GM12878 (cell line): Measurements from ENCODE around the gene WDR91. TPM values are rescaled to one million over a fixed set of nuclear protein-coding genes. Genes with fewer than 3 reads are reported as not detected.

ENCODE experiments used
- ATAC-seq: fragments of 200-7000 bp; cut with Tn5 transposase; 3 replicates; pipeline ENCODE4 v1.9.1; 2020; ENCODE audit warnings: mild to moderate bottlenecking, moderate library complexity
- BruUV-seq: library from RNA; stranded (reverse); fragments of 400-500 nt; replicated peaks from 2 replicates; lab custom pipeline; 2021; lab: Mats Ljungman, UMichigan
- CTCF ChIA-PET: fragments of 300-600 bp; sonication (Branson Sonifier 250); formaldehyde crosslinking; extraction: SDS; loops from one replicate; lab custom pipeline; 2021; ENCODE audit warnings: inconsistent platforms; lab: Yijun Ruan, JAX
- POLR2A ChIA-PET: fragments of 350-600 bp; formaldehyde crosslinking; extraction: SDS; loops from one replicate; lab custom pipeline; 2021; ENCODE audit warnings: inconsistent platforms; lab: Charles Lee
- RAD21 ChIA-PET: fragments of 300-600 bp; sonication (Branson Sonifier 250); formaldehyde crosslinking; loops from one replicate; lab custom pipeline; 2023; ENCODE audit warnings: antibody characterized with exemption; ENCODE audit not compliant: unreplicated experiment; lab: Charles Lee
- SMC1A ChIA-PET: fragments of 300-600 bp; sonication (Branson Sonifier 250); formaldehyde crosslinking; loops from one replicate; lab custom pipeline; 2023; ENCODE audit not compliant: unreplicated experiment, uncharacterized antibody; lab: Charles Lee
- DNase-seq: peaks from one replicate; pipeline ENCODE4 v3.0.0-alpha.2; 2011; ENCODE audit warnings: low read depth, low spot score
- FAIRE-seq: peaks from 3 replicates; lab custom pipeline; 2011; peaks lifted over from hg19 to GRCh38; lab: Jason Lieb, UNC
- H2AFZ ChIP-seq: 2 replicates; pipeline ENCODE4 v1.6.0; 2011; ENCODE audit warnings: low read depth, low read length, control low read depth; ENCODE audit not compliant: control insufficient read depth
- H3K27ac ChIP-seq: 2 replicates; pipeline ENCODE4 v1.5.1; 2011; ENCODE audit warnings: control low read depth; ENCODE audit not compliant: control insufficient read depth, insufficient read depth
- H3K27me3 ChIP-seq, 2 experiments: replicated peaks in 1 of 2; 2 replicates each; pipeline versions ENCODE4 v1.6.0 to v1.6.1; 2011; ENCODE audit warnings: low read length in 1 of 2; ENCODE audit not compliant: control insufficient read depth in 2 of 2, insufficient read depth in 2 of 2
- H3K36me3 ChIP-seq, 2 experiments: 2 replicates each; pipeline ENCODE4 v1.5.1; 2011; ENCODE audit warnings: low read length in 1 of 2; ENCODE audit not compliant: control insufficient read depth in 2 of 2, insufficient read depth in 2 of 2
- H3K4me1 ChIP-seq: 2 replicates; pipeline ENCODE4 v1.6.1; 2011; ENCODE audit warnings: mild to moderate bottlenecking, low read length, moderate library complexity, mixed read lengths; ENCODE audit not compliant: control insufficient read depth, insufficient read depth
- H3K4me2 ChIP-seq: 2 replicates; pipeline ENCODE4 v1.6.0; 2011; ENCODE audit warnings: control low read depth; ENCODE audit not compliant: control insufficient read depth, insufficient read depth
- H3K4me3 ChIP-seq: fragments of 200-600 bp; sonication (generic); 2 replicates; pipeline ENCODE4 v1.5.1; 2016
- H3K79me2 ChIP-seq: 2 replicates; pipeline ENCODE4 v1.6.0; 2011; ENCODE audit warnings: low read length; ENCODE audit not compliant: control insufficient read depth, insufficient read depth
- H3K9ac ChIP-seq: 2 replicates; pipeline ENCODE4 v1.8.0; 2011; ENCODE audit warnings: low read length, control low read depth, mixed read lengths; ENCODE audit not compliant: control insufficient read depth, insufficient read depth
- H3K9me3 ChIP-seq: replicated peaks from 3 replicates; pipeline ENCODE4 v1.5.1; 2011; ENCODE audit warnings: mild to moderate bottlenecking, low read length; ENCODE audit not compliant: control insufficient read depth, insufficient read depth
- H4K20me1 ChIP-seq: 2 replicates; pipeline ENCODE4 v1.6.0; 2011; ENCODE audit not compliant: control insufficient read depth, insufficient read depth
- BHLHE40 ChIP-seq, 2 experiments: fragments of 450-650 bp in 1 of 2; IDR thresholded peaks; 2 replicates each; pipeline ENCODE4 v1.6.1; 2011 to 2017; ENCODE audit warnings: low read depth in 2 of 2, borderline replicate concordance in 1 of 2, improper control_type of control experiment in 1 of 2, low read length in 1 of 2, mild to moderate bottlenecking in 1 of 2
- CREB1 ChIP-seq: IDR thresholded peaks from 2 replicates; pipeline ENCODE4 v1.6.1; 2012; ENCODE audit warnings: low read depth, mild to moderate bottlenecking, inconsistent platforms
- whole genome bisulfite sequencing: methylation state at CpG from one replicate; pipeline ENCODE4 v1.1.6; 2016; ENCODE audit warnings: low lambda C conversion rate; ENCODE audit not compliant: insufficient replicate concordance, insufficient coverage; ENCODE audit errors: missing lambda C conversion rate; 5-methylcytosine and 5-hydroxymethylcytosine counted together
- in situ Hi-C: fragments of 300-500 bp; cut with MboI; formaldehyde crosslinking; loops from 9 replicates; pipeline ENCODE4 v1.14.3; 2018; ENCODE audit warnings: mixed read lengths
- intact Hi-C: fragments of 100-400 bp; cut with micrococcal nuclease; formaldehyde crosslinking; loops from one replicate; pipeline ENCODE4 v1.14.2; 2022; ENCODE audit not compliant: unreplicated experiment
- polyA plus RNA-seq, 11 experiments: library from polyadenylated mRNA; depleted of rRNA in 4 of 11; unstranded in 6 of 11; stranded (reverse) in 5 of 11; fragments of >200 nt; fragmentation: Nextera tagmentation in 4 of 11; fragmentation: Illumina TruSeq in 1 of 11; extraction: Ambion mirVana in 4 of 11; extraction: Trizol in 1 of 11; gene quantifications; 1 replicate in 1 of 11; 2 replicates in 10 of 11; pipeline versions ENCODE4 v1.2.1 to v1.2.3, GENCODE V29; 2011 to 2016; ENCODE audit warnings: inconsistent platforms in 2 of 11, missing spikeins in 2 of 11, low read depth in 1 of 11
- total RNA-seq, 4 experiments: library from RNA; depleted of rRNA in 3 of 4; stranded (reverse); fragments of >200 nt in 3 of 4; fragmentation: Illumina TruSeq in 1 of 4; extraction: Trizol in 1 of 4; gene quantifications; 2 replicates each; pipeline versions ENCODE4 v1.2.1 to v1.2.3, GENCODE V29; 2013 to 2021
- TF ChIP-seq, protein P1 (sequence below): fragments of 450-650 bp; IDR thresholded peaks from 2 replicates; pipeline ENCODE4 v1.6.1; 2018; ENCODE audit warnings: mild to moderate bottlenecking, low read depth, moderate library complexity; ENCODE audit not compliant: partially characterized antibody
- TF ChIP-seq, protein P2 (sequence below): IDR thresholded peaks from 2 replicates; pipeline ENCODE4 v1.6.1; 2012; ENCODE audit warnings: low read depth, low read length, improper control_type of control experiment
- TF ChIP-seq, protein P3 (sequence below): IDR thresholded peaks from 2 replicates; pipeline ENCODE4 v1.6.1; 2011; ENCODE audit warnings: borderline replicate concordance, low read depth, mild to moderate bottlenecking, moderate library complexity, low read length; ENCODE audit not compliant: insufficient read depth, poor library complexity, severe bottlenecking

WDR91 gene
- total and polyA plus RNA-seq, 10 of the 15 experiments (the other 5 are each of a cell fraction or from before 2014, with no cell fraction given) = 7.6 to 83.3 (median 16.5) TPM

DNA sequence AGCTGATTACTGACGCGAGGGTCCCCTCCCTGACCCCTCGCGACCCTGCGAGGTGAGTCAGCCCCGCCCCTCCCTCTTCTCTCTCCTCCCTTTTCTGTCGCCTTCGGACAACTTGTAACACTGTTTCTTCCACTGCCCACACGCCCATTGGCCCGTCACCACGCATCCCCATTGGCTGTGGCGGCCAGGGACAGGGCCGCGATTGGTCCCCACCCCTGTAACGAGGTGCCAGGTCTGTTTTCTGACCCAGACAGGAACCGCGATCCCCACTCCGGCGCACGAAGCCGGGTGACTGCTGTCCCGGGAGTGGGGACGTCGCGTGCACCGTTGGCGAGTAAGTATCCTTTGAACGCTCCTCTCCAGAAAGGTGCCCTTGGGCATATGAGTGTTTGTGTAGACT, 22.2 kb upstream of the WDR91 start, which contains the start of gene STRA8:
Gene STRA8 (plus strand): TSS at position 269 of the 400 bp plus-strand sequence. CDS start 6,687 bp downstream, outside the sequence.
- CTCF ChIA-PET = interaction anchor here (0.9 to 1.9 kb wide), 5 partner anchors 9 to 76 kb away, joined by 3 to 6 read pairs (median 3); no protein-coding TSS in a partner anchor
- 81% methylated on average over 28 of the region's 28 CpGs for WGBS

More for the DNA sequence above, 22.2 kb upstream of the WDR91 start, which contains the start of gene STRA8:
- no peak within 1 kb of the TSS for H3K9ac ChIP-seq
- TF ChIP-seq, protein P1, sequence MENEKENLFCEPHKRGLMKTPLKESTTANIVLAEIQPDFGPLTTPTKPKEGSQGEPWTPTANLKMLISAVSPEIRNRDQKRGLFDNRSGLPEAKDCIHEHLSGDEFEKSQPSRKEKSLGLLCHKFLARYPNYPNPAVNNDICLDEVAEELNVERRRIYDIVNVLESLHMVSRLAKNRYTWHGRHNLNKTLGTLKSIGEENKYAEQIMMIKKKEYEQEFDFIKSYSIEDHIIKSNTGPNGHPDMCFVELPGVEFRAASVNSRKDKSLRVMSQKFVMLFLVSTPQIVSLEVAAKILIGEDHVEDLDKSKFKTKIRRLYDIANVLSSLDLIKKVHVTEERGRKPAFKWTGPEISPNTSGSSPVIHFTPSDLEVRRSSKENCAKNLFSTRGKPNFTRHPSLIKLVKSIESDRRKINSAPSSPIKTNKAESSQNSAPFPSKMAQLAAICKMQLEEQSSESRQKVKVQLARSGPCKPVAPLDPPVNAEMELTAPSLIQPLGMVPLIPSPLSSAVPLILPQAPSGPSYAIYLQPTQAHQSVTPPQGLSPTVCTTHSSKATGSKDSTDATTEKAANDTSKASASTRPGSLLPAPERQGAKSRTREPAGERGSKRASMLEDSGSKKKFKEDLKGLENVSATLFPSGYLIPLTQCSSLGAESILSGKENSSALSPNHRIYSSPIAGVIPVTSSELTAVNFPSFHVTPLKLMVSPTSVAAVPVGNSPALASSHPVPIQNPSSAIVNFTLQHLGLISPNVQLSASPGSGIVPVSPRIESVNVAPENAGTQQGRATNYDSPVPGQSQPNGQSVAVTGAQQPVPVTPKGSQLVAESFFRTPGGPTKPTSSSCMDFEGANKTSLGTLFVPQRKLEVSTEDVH = no peak
- TF ChIP-seq CREB1 = no peak
- no peak for TF ChIP-seq BHLHE40 (IDR thresholded peaks at IDR 0.05; ENCODE audit: borderline replicate concordance in 1 of 2, low read depth in 2 of 2, low read length in 1 of 2)
- TF ChIP-seq, protein P2, sequence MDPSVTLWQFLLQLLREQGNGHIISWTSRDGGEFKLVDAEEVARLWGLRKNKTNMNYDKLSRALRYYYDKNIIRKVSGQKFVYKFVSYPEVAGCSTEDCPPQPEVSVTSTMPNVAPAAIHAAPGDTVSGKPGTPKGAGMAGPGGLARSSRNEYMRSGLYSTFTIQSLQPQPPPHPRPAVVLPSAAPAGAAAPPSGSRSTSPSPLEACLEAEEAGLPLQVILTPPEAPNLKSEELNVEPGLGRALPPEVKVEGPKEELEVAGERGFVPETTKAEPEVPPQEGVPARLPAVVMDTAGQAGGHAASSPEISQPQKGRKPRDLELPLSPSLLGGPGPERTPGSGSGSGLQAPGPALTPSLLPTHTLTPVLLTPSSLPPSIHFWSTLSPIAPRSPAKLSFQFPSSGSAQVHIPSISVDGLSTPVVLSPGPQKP = no peak
- TF ChIP-seq, protein P3, sequence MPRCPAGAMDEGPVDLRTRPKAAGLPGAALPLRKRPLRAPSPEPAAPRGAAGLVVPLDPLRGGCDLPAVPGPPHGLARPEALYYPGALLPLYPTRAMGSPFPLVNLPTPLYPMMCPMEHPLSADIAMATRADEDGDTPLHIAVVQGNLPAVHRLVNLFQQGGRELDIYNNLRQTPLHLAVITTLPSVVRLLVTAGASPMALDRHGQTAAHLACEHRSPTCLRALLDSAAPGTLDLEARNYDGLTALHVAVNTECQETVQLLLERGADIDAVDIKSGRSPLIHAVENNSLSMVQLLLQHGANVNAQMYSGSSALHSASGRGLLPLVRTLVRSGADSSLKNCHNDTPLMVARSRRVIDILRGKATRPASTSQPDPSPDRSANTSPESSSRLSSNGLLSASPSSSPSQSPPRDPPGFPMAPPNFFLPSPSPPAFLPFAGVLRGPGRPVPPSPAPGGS = no peak
- FAIRE-seq = no peak
- no TSS peak for BruUV-seq
- ChIA-PET SMC1A (interaction anchor here (1.1 to 1.2 kb wide), 2 partner anchors 20 to 64 kb away, joined by 3 read pairs; no protein-coding TSS in a partner anchor), POLR2A (interaction anchor here (0.9 kb wide), 1 partner anchor 31 kb away, joined by 3 read pairs; no protein-coding TSS in a partner anchor), RAD21 (no interaction called here)
- no peak within 1 kb of the TSS for H3K27ac ChIP-seq
- in situ Hi-C loops = no loop called here
- no peaks in the 10 kb centered on the region for H3K27me3 ChIP-seq
- H2AFZ ChIP-seq = no peak within 1 kb of the TSS
- no peaks in the 10 kb centered on the region for H3K79me2 ChIP-seq
- no peak for ATAC-seq
- no peak for DNase-seq
- H3K9me3 ChIP-seq = no peaks in the 10 kb centered on the region; the same call in 1 of the 3 replicates
- no peaks in the 10 kb centered on the region for H3K36me3 ChIP-seq
- peaks cover 14% of the 10 kb centered on the region for H3K4me1 ChIP-seq
- H3K4me2 ChIP-seq = no peak within 1 kb of the TSS
- H4K20me1 ChIP-seq = no peaks in the 10 kb centered on the region
- H3K4me3 ChIP-seq = no peak within 1 kb of the TSS
- intact Hi-C loops = no loop called here
